GM03348 (cell line): ENCODE measurements around the gene UST.
"Not testable (repeated sequence)": the region's sequence is repeated elsewhere in the genome, so short reads cannot be mapped to it uniquely, and the experiment has no call there.

ENCODE experiments used
- DNase-seq: peaks from one replicate; pipeline ENCODE4 v3.0.0; 2012; ENCODE audit warnings: low spot score

UST gene

GRCh38 chr6:148837941-148838340 is 91.1 kb downstream of the UST start:
- no peak for DNase-seq

- DNase-seq: no peak
Observed at GRCh38 chr6:148839044-148839443, 92.2 kb downstream of the UST start.

- no peak for DNase-seq
Observed at GRCh38 chr6:148840256-148840655, 93.4 kb downstream of the UST start.

- no peak for DNase-seq
Observed at GRCh38 chr6:148842296-148843019, 95.6 kb downstream of the UST start.

- DNase-seq: no peak
Observed at GRCh38 chr6:148845464-148845863, 98.6 kb downstream of the UST start.

GRCh38 chr6:148846778-148847761 is 100.2 kb downstream of the UST start:
- no peak for DNase-seq

- no peak for DNase-seq
Observed at GRCh38 chr6:148848915-148849314, 102.1 kb downstream of the UST start.

- DNase-seq: not testable (repeated sequence)
Observed at GRCh38 chr6:148849449-148849848, 102.6 kb downstream of the UST start.

GRCh38 chr6:148850964-148851363 is 104.1 kb downstream of the UST start:
- DNase-seq: no peak

- DNase-seq: no peak
Observed at GRCh38 chr6:148851683-148852556, 105.1 kb downstream of the UST start.

GRCh38 chr6:148852688-148853087 is 105.9 kb downstream of the UST start:
- DNase-seq: no peak

GRCh38 chr6:148853113-148853512 is 106.3 kb downstream of the UST start:
- not testable (repeated sequence) for DNase-seq

- no peak for DNase-seq
Observed at GRCh38 chr6:148854096-148854495, 107.3 kb downstream of the UST start.

- DNase-seq: no peak
Observed at GRCh38 chr6:148854992-148855391, 108.2 kb downstream of the UST start.

GRCh38 chr6:148855744-148856143 is 108.9 kb downstream of the UST start:
- DNase-seq: no peak

- DNase-seq: peak; percentile 80
Observed at GRCh38 chr6:148857798-148858390, 111.1 kb downstream of the UST start.

GRCh38 chr6:148864132-148864531 is 117.3 kb downstream of the UST start:
- DNase-seq: not testable (repeated sequence)

GRCh38 chr6:148864941-148865340 is 118.1 kb downstream of the UST start:
- DNase-seq: no peak

- no peak for DNase-seq
Observed at GRCh38 chr6:148866657-148867268, 119.9 kb downstream of the UST start.

GRCh38 chr6:148867862-148868261 is 121.0 kb downstream of the UST start:
- DNase-seq: no peak

GRCh38 chr6:148868314-148868713 is 121.5 kb downstream of the UST start:
- DNase-seq: peak; percentile 51
